ENCODE measurements around the gene LILRB5. TPM values are rescaled to one million over a fixed set of nuclear protein-coding genes. Genes with fewer than 3 reads are reported as not detected.

LILRB5 gene
- polyA plus RNA-seq, 3 donors from 2014 or later: not detected

DNA sequence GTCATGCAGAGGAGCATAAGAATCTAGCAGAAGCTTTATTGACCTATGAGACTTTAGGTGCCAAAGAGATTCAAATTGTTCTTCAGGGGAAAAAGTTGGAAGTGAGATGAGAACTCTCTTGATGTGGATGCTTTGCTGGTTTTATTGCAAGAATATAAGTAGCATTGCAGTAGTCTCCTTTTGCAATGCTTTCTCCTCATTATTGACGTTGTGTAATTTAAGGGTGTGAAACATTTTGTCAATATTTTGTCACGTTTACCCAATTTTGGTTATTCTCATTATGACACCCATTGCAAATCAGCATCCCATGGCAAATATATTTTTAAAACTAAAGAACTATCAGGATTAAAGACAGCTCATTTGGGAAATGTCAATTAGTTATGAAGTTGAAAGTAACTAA lies 11.9 kb upstream of the LILRB5 start:
- Mint-ChIP-seq H3K36me3 (no peaks in the 10 kb centered on the region), H3K27ac (no peak overlapping the region), H3K27me3 (ENCODE audit: low read depth in 3 of 3) (peaks cover 0 to 10% (median 2%) of the 10 kb centered on the region in 3 donors), H3K4me1 (no peaks in the 10 kb centered on the region), H3K9me3 (no peaks in the 10 kb centered on the region), H3K4me3 (no peak overlapping the region)
- no peak for DNase-seq

DNA sequence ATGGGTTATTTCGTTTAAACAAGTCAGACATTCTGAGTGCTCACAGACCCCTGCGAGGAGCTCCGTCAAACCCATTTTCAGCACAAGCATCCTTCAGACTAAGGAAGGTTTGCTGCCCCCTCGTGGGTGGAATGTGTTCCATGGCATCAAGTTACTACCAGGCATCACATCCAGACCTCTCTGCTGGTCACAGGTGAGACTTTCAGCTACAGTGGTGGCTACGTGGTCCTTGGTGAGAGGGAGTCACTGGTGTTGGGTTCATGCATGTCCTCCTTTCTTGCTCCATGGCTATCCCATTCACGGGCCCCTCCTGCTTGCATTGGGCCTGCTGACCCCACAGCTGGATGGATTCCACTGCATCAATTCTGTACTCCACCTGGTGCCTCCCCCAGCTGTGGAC lies 9.1 kb upstream of the LILRB5 start:
- H3K9me3 Mint-ChIP-seq: no peaks in the 10 kb centered on the region
- H3K27me3 Mint-ChIP-seq (ENCODE audit: low read depth in 3 of 3): peaks cover 0 to 7% (median 2%) of the 10 kb centered on the region in 3 donors
- no peaks in the 10 kb centered on the region for H3K4me1 Mint-ChIP-seq
- H3K27ac Mint-ChIP-seq: peak overlapping the region in 1 of 6 donors; percentile 49
- peak; percentile 41 to 72 (median 47) for DNase-seq
- no peak overlapping the region for H3K4me3 Mint-ChIP-seq
- no peaks in the 10 kb centered on the region for H3K36me3 Mint-ChIP-seq

DNA sequence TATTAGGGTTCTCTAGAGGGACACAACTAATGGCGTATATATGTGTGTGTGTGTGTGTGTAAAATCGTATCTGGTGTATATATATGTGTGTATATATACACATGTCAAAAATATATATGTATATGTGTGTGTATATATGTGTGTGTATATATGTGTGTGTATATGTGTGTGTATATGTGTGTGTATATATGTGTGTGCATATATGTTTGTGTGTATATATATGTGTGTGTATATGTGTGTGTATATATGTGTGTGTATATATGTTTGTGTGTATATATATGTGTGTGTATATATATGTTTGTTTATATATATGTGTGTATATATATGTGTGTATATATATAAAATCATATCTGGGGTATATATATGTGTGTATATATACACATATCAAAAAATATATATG lies 5.4 kb upstream of the LILRB5 start:
- no peaks in the 10 kb centered on the region for H3K9me3 Mint-ChIP-seq
- H3K36me3 Mint-ChIP-seq: no peaks in the 10 kb centered on the region
- H3K4me3 Mint-ChIP-seq: no peak overlapping the region
- peaks cover 0 to 9% (median under 1%) of the 10 kb centered on the region in 3 donors for H3K27me3 Mint-ChIP-seq (ENCODE audit: low read depth in 3 of 3)
- H3K27ac Mint-ChIP-seq: no peak overlapping the region
- DNase-seq: no peak
- no peaks in the 10 kb centered on the region for H3K4me1 Mint-ChIP-seq

DNA sequence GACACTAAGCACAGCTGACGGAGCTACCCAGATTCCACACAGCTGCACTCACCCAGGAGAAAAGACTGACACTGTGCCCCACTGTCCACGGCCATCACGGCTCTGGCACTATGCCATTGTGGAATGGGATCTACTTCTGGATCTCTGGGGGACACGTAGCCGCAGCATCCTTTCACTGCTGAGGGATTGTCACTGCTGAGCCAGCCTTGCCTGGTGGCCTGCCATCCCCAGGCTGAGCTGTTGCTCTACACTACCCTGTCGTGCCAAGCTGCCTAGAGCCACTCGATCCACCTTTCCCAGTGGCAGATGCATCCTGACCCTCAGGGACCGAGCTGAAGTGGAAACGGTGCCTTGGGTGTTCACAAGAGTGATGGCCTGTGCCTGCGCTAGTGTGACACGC lies 5.0 kb upstream of the LILRB5 start:
- Mint-ChIP-seq H3K4me3 (no peak overlapping the region), H3K36me3 (no peaks in the 10 kb centered on the region), H3K4me1 (no peaks in the 10 kb centered on the region), H3K27ac (no peak overlapping the region), H3K9me3 (no peaks in the 10 kb centered on the region), H3K27me3 (ENCODE audit: low read depth in 3 of 3) (peaks cover 2 to 9% (median 2%) of the 10 kb centered on the region in 3 donors)
- no peak for DNase-seq

DNA sequence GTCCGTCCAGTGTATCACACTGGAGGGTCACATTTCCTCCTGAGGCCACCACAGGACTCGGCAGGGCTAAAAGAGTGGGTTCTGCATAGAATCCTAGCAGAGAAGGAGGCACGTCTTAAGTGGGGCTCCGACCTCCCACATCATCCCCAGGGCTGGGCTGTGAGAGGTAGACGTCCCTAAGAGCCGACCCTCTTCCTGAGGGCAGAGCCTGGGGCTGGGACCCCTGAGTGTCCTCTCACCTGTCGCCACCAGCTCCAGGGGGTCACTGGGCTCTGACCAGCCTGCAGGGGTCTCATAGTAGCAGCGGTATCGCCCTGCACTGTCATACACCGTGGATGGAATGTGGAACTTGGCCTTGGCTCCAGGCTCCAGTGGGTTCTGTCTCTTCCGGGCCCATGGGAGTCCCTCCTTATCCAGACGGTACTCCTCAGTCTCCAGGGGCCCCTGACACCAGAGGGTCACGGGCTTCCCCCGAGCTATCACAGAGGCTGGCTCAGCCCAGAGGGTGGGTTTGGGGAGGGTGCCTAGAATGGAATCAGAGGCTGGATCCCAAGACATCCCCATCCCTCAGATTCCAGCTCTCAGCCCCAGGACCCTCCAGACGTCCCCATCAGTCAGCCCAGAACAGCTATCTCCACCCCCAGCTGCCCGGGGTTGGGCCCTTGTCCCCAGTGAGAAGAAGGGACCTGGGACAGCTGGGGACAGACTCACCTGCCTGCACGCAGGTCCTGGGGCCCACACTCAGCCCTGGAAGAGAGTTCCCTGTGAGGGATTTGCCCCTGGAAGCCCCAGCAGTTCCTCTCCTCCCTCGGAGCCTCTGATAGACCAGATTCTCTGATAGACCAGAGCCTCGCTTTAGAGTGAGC lies 590 bp downstream of the LILRB5 start:
- Mint-ChIP-seq H3K27me3 (ENCODE audit: low read depth in 3 of 3) (peaks cover 4 to 7% (median 6%) of the 10 kb centered on the region in 3 donors), H3K36me3 (no peaks in the 10 kb centered on the region), H3K4me1 (no peaks in the 10 kb centered on the region), H3K4me3 (no peak overlapping the region), H3K9me3 (no peaks in the 10 kb centered on the region), H3K27ac (no peak overlapping the region)
- no peak for DNase-seq

DNA sequence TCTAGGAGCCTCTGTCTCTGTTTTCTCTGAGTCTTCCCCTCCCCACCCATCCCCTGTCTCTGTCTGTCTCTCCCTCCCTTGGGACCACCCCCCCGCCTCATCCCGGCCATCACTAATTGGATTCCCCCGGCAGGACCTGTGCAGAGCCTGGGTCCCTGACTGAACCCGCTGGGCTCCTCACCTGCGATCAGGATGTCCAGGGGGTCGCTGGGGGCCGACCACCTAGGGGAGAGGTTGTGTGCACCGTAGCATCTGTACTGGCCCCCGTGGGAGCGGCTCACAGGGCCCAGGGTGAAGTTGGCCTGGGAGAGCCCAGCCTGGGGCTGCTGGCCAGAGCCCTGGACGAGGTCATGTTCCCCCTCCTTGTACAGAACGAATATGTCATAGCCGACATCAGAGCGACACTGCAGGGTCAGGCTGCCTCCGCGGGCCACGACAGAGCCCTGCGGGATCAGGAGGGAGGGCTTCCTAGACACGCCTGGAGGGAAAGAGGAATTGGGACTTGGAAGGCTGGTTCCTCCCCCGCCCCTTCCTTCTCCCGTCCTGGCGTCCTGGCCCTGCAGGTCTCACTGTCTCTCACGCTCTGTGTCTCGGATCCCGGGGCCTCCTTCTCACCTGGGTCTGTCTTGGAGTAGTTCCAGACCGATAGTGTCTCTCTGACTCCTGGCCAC lies 1.8 kb downstream of the LILRB5 start:
- no peak for DNase-seq
- Mint-ChIP-seq H3K27me3 (ENCODE audit: low read depth in 3 of 3) (peaks cover 4 to 7% (median 6%) of the 10 kb centered on the region in 3 donors), H3K9me3 (no peaks in the 10 kb centered on the region), H3K36me3 (no peaks in the 10 kb centered on the region), H3K4me3 (no peak overlapping the region), H3K27ac (no peak overlapping the region), H3K4me1 (no peaks in the 10 kb centered on the region)

DNA sequence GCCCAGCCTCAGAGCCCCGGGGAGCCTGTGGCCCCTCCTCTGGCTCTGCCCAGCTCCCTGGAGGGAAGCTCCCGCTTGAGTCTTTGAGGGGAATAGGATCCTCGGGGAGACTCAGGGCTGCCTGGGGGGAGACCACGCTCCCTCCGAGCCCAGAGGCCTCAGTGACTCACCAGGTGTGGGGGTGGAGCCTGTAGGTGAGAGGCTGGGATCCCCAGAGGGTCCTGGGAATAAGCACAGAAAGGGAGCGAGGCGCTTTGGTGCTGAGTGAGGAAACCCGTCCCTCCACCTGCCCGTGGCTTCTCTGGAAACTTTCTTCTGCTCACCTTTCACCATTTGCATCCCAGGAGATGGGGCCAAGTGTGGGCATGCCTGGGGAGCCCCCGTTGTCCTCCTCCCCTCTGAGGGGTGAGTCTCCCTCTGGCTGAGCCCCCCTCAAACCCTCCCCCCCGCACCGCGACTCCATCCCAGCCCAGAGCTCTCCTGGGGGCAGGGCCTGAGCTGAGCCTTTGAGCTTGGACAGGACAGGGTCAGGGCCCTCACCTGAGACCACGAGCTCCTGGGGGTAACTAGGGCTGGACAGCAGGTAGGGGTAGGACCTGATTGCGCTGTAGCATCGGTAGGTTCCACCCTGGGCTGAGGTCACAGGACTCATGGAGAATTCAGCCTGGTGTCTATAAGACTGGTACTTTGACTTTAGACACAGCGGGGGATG lies 2.7 kb downstream of the LILRB5 start:
- no peaks in the 10 kb centered on the region for H3K9me3 Mint-ChIP-seq
- DNase-seq: no peak
- no peak overlapping the region for H3K4me3 Mint-ChIP-seq
- peaks cover 4 to 6% (median 6%) of the 10 kb centered on the region in 3 donors for H3K27me3 Mint-ChIP-seq (ENCODE audit: low read depth in 3 of 3)
- H3K27ac Mint-ChIP-seq: no peak overlapping the region
- no peaks in the 10 kb centered on the region for H3K4me1 Mint-ChIP-seq
- H3K36me3 Mint-ChIP-seq: no peaks in the 10 kb centered on the region

DNA sequence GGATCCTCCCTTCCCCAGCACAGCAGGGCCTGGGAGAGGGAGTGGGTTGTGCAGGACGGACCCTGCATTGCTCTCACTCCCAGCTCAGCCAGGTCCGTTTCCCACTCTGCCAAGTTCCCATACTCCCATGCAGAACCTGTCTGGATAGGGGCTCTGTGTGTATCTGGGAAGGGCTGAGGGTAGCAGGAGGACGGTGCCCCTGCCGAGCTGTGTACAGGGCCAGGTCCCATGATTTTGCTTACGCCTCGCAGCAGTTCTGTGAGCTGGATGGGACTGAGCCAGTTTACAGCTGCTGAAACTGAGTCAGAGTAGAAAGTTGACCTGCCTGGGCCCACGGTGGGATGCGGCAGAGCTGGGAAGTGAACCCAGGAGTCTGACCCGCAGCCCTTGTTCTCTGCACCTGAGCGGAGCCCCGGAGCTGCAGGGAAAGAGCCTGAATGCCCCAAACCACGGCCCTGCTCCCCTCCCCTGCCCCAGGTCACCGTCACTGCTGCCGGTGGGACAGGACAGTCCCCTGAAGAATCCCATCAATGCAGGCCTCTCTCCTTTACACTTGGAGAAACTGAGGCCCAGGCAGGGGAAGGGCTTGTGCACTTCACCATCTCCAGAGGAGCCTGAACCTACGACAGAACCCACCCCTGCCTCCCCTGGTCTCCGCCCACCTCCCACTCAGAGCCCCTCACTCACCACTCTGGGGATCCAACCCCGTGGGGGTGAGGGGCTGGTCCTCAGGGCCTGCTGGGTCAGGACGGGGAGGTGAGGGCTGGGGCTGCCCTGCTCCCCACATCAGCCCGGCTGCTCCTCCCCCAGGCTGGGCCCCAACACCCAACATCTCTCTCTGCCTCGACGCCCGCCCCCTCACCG lies 3.5 kb downstream of the LILRB5 start:
- Mint-ChIP-seq H3K9me3 (no peaks in the 10 kb centered on the region), H3K27me3 (ENCODE audit: low read depth in 3 of 3) (peaks cover 4 to 6% (median 4%) of the 10 kb centered on the region in 3 donors), H3K4me1 (no peaks in the 10 kb centered on the region), H3K27ac (no peak overlapping the region), H3K4me3 (no peak overlapping the region), H3K36me3 (no peaks in the 10 kb centered on the region)
- DNase-seq: no peak

DNA sequence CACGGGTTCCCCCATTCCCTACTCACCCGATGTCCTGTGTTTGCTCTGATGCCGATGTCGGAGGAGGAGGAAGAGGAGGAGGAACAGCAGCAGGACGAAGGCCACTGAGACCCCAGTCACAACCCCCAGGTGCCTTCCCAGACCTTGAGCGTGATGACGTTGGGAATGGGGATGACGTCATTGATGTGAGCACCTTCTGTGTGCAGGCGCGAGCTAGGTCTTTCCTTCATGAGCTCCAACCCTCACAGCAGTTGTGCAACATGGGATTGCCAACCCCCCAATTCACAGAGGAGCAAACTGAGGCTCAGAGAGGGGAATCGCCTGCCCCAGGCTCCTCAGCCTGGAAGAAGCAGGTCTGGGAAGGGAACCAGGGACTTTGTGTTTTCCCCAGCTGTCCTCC lies 4.2 kb downstream of the LILRB5 start:
- Mint-ChIP-seq H3K4me1 (peaks cover 7% of the 10 kb centered on the region in 2 donors), H3K27ac (no peak overlapping the region), H3K27me3 (ENCODE audit: low read depth in 3 of 3) (peaks cover 3 to 6% (median 4%) of the 10 kb centered on the region in 3 donors), H3K4me3 (no peak overlapping the region), H3K36me3 (no peaks in the 10 kb centered on the region), H3K9me3 (no peaks in the 10 kb centered on the region)
- DNase-seq: no peak

DNA sequence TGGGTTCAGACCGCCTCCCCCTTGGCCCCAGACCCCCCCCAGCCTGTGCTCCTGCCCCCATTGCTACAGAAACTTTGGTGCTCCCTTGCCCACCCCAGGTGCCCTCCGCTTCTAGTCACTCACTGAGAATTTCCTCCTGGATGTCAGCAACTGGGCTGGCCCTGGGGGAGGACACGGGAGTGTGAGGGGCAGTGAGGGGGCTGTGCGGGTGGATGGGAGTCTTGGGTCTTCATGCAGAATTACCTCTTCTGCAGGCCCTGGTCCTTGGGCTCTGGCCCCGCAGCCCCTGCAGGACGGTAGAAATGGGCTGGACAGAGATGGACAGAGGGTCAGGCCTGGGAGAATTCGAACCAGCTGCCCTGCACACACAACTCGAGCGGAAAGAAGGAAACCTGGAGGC lies 4.8 kb downstream of the LILRB5 start:
- peaks cover 0 to 3% (median 2%) of the 10 kb centered on the region in 3 donors for H3K27me3 Mint-ChIP-seq (ENCODE audit: low read depth in 3 of 3)
- no peaks in the 10 kb centered on the region for H3K36me3 Mint-ChIP-seq
- DNase-seq: no peak
- H3K4me3 Mint-ChIP-seq: no peak overlapping the region
- H3K4me1 Mint-ChIP-seq: peaks cover 13% of the 10 kb centered on the region in 2 donors
- no peaks in the 10 kb centered on the region for H3K9me3 Mint-ChIP-seq
- no peak overlapping the region for H3K27ac Mint-ChIP-seq

DNA sequence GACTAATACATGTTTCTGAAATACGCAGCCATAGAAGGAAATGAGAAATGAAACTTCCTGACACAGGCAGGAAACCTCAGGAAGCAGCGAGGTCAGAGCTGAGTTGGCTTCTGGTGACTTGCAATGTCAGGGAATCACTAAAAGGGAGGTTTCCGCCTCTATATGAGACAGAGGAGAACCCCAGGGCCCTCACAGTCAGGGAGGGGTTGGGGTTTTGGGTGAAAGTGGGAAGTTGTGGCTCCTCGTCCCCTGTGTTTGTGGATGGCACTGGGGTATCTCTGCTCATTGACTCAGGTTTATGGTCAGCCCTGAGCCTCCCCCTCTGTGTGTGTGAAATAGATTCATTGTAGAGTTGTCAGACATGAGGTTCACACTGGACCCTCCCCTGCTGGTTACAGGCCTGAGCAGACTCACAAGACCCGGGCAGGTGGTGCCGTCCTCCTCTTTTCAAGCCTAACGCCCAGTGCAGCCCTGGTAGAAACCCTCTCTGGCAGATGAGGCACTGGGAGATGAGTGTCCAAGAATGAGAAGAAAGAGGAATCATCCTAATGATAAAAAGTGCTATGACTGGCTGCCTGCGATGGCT lies 9.0 kb downstream of the LILRB5 start:
- Mint-ChIP-seq H3K27ac (peak overlapping the region; percentile 2 to 64 (median 12)), H3K36me3 (no peaks in the 10 kb centered on the region)
- peak; percentile 28 to 59 (median 41) for DNase-seq

DNA sequence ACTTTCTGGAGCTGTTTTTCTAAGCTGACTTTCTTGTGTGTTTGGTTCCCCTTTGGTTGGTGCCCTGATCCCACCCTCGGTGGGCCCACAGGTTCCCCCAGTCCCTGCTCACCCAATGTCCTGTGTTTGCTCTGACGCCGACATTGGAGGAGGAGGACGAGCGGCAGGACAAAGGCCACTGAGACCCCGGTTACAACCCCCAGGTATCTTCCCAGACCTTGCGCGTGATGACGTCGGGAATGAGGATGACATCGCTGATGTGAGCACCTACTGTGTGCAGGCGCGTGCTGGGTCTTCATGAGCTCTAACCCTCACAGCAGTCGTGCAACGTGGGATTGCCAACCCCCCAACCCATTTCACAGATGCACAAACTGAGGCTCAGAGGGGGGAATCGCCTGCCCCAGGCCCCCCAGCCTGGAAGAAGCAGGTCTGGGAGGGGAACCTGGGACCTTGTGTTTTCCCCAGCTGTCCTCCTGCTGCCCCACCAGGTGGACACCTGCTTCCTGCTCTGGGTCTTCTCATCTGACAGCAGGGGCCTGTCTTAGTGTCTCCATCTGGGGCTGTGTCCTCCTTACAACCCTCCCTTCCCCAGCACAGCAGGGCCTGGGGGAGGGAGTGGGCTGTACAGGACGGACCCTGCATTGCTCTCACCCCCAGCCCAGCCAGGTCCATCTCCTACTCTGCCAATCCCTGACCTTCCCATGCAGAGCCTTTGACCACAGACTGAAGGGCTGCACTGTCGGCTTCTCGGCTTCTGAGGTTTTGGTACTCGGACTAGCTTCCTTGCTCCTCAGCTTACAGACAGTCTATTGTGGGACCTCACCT lies 9.8 kb downstream of the LILRB5 start:
- no peaks in the 10 kb centered on the region for H3K36me3 Mint-ChIP-seq
- H3K4me3 Mint-ChIP-seq: peak overlapping the region; percentile 18 to 62 (median 53)

More for the DNA sequence above, 9.0 kb downstream of the LILRB5 start:
- H3K4me3 Mint-ChIP-seq: peak overlapping the region; percentile 18 to 62 (median 53)
- peaks cover 16% of the 10 kb centered on the region in 2 donors for H3K4me1 Mint-ChIP-seq
- peaks cover 0 to 2% (median 0%) of the 10 kb centered on the region in 3 donors for H3K27me3 Mint-ChIP-seq (ENCODE audit: low read depth in 3 of 3)
- no peaks in the 10 kb centered on the region for H3K9me3 Mint-ChIP-seq

More for the DNA sequence above, 9.8 kb downstream of the LILRB5 start:
- no peaks in the 10 kb centered on the region for H3K27me3 Mint-ChIP-seq (ENCODE audit: low read depth in 3 of 3)
- H3K4me1 Mint-ChIP-seq: peaks cover 16% of the 10 kb centered on the region in 2 donors
- H3K9me3 Mint-ChIP-seq: no peaks in the 10 kb centered on the region
- H3K27ac Mint-ChIP-seq: peak overlapping the region in 5 of 6 donors; percentile 2 to 64 (median 13)
- no peak for DNase-seq
